ENCODE measurements around the gene ZNF784.

The ZNF784 gene, protein sequence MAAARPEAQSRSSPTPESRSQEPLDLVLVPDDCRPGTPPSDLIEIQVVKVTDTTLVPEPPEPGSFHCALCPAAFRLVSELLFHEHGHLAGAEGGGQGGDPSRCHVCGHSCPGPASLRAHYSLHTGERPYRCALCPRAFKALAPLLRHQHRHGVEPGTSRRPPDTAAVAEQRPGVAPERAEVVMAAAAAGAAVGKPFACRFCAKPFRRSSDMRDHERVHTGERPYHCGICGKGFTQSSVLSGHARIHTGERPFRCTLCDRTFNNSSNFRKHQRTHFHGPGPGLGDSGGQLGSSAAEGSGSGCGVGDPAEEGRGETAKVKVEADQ

DNA sequence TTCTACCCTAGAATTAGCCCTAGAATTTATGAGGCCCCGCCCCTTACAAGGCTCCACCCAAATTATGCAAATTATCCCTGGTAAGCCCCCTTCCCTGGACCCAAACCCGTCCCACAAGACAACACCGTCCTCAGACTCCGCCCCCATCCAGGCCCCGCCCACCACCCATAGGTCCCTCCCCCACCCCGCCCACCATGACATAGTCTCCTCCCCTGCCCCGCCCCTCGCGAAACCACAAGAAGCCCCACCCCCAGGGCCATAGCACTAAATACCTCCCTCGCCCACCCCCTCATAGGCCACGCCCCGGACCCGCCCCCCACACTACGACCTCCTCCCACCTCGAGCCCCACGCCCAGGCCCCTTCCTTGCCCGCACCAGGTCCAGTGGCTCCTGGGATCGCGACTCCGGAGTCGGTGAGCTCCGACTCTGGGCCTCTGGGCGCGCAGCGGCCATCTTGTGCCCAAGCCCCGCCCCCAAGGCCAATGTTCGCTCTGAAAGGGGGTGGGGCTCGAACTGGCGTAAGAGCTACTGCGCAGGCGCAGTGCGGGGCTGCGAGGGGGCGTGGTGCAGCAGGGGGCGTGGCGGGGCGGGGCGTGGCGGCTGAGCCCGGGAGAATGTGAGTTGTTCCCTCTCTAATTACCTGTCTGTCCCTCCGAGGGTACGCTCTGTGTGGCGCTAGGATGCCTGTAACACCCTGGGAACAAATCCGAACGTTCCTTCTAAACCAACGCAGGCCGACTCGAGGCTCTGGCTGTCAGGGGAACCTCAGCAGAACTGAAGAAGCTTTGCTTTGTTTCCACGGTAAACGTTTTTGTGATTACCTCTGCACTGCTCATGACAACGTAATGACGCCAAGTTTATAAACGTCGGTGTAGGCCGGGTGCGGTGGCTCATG is at the start of gene ZNF784:
Gene ZNF784, minus strand, starts transcription at position 458 of the 895 bp plus-strand sequence. Its CDS starts 5 bp downstream, at position 453.
- DNase-seq = peak; percentile 98

DNA sequence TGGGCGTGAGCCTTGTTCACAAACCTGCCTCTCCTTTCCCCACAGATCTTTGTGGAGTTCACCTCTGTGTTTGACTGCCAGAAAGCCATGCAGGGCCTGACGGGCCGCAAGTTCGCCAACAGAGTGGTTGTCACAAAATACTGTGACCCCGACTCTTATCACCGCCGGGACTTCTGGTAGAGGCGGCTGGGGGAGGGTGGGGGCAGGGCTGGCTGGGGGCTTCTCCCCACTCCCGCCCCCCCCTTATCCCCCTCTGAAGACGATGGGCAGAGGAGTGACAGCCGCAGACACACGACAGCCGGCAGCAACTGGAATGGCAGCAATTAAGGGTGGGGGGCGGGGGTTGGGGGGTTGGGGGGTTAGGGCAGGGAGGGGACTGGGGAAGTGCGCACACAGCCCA is 49.5 kb upstream of the ZNF784 start:
- no peak for DNase-seq

DNA sequence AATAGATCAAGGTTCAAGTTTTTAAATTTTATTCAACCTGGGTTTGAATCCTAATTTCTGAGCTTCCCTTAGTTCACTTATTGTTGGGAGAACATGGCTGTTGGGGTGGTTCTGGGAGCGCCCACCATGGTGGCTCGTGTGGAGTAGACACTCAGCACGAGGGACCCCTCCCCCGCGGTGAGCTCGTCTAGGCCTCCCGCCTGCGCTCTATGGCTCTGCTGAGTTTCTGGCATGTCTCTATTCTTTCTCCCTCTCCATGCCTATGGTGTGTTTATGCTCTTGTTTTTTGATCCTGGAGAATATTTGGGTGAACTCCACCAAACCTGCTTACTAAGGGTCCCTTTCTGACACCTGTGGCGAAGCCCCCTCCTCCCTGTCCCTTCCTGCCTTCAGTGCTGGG is 49.1 kb upstream of the ZNF784 start:
- no peak for DNase-seq

DNA sequence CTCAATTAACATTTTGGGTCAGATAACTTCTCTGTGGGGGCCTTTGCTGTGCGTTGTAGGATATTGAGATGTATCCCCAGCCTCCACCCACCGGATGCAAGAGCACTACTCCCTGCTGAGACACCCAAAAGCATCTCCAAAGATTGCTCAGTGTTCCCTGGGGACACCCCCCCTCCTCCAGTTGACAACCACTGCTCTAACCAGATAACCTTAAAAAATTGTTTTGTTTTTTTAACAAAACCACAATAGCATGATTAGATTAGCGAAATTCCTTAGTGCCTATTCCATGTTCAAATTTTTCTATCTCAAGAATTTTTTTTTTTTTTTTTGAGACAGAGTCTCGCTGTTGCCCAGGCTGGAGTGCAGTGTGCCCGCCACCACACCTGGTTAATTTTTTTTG is 48.1 kb upstream of the ZNF784 start:
- DNase-seq = no peak

DNA sequence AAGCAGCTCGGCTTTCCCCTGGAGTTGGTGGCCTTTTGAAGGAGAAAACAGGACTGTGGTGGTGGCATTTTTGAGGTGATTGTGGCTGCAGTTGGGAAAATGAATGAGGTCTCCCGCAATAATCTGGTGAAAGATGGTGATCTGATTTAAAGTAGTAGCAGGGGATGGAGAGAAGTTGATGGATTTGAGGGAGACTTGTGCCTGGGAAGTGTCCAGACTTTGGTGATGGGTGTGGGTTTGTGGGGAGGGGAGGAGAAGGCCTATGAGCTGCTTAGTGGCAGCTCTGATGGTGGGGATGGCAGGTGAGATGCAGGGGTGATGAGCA is 46.6 kb upstream of the ZNF784 start:
- DNase-seq = no peak

DNA sequence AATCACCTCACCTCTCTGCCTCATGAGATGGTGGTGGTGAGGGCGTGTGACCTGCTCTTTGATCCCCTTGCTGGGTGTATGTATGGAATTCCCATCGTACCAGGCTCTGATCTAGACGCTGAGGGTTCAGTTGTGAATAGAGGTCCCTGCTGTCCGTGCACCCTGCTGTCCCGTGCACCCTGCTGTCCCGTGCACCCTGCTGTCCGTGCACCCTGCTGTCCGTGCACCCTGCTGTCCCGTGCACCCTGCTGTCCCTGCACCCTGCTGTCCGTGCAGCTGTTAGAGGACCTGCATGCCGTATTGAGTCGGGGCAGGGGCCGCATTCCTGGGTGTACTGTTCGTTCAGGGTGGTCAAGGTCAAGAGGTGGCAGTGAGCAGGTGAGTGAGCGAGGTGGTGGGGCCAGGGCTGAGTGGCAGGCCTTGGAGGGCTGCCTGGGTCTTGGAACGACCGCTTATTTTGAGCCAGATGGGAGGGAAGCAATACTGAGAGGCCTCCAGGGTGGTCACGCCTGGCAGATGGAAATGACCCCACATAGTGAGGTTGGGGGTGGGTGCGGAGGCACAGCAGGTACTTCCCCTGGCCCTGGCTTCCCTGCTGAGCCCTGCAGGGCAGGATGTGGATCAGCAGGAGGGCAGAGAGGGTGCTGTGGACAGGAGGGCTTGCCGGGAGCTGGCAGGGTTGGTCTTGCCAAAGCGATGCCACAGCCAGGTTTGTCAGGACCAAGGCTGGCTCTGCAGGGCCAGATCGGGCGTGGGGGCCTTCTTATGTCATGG is 46.1 kb upstream of the ZNF784 start:
- no peak for DNase-seq

DNA sequence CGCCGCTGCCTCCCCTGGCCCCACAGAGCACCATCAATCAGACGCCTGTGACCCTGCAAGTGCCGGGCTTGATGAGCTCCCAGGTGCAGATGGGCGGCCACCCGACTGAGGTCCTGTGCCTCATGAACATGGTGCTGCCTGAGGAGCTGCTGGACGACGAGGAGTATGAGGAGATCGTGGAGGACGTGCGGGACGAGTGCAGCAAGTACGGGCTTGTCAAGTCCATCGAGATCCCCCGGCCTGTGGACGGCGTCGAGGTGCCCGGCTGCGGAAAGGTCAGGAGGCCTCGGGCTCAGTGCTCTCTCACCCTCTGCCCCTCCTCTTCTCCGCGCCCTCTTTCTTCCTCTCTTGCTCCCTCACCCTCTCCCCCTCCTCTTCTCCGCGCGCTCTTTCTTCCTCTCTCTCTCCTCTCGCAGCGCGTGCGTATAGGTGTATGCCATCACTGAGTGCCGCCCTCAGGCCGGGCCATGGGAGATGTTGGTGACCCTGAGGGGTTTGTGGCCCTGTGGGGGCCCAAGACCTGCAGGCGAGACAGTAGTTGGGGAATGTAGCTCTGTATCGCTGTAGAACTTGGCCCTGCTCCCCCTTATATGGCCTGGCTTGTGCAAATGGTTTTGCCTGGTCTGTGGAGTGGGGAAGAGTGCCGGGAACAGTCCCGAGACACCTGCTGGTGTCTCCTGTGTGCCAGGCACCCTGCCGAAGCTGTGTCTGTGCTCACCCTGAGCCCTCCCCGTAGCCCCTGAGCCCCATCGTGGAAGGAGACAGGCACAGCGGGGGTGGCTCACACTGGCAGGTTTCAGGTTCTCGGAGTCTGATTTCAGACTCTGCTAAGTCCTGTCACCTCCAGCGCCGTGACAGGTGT is 45.3 kb upstream of the ZNF784 start:
- DNase-seq = no peak

DNA sequence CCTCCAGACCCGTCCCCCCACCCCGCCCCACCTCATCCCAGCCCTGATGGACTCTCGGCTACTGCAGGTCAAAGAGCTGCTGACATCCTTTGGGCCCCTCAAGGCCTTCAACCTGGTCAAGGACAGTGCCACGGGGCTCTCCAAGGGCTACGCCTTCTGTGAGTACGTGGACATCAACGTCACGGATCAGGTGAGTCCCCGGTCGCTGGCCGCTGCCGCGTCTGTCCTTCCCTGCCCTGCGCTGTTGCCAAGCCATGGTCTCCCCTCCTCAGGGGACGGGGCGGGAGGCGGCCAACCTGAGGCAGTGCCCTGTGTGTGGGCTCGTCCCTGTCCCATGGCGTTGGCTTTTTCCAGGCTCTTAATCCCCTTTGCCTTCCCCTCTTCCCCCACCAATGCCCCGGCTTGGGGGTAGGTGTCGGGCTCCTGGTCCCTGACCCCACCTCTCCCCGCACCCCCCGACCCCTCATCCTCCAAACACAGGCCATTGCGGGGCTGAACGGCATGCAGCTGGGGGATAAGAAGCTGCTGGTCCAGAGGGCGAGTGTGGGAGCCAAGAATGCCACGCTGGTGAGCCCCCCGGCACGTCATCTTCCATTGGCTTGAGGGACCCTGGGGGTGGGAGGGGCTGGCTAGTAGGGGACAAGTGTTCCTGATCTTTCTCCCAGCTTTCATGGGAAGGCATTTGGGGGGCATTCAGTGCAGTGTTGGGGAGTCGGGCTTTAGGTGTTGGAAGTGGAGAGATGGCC is 44.4 kb upstream of the ZNF784 start:
- DNase-seq = no peak

DNA sequence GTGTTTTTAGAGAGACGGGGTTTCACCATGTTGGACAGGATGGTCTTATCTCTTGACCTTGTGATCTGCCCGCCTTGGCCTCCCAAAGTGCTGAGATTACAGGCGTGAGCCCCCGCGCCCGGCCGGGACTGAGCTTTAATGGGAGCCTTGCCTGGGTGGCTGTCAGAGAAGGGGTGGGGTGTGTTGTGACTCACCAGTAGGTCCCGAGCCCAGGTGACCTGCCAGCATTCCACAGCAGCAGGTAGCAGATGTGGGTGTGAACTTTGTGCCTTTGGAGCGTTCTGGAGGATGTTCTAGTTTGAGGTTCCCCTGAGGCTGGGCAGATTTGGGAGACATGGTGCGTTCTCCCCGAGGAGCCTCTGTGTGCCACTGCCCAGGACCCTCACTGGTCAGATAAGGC is 43.6 kb upstream of the ZNF784 start:
- DNase-seq = no peak

DNA sequence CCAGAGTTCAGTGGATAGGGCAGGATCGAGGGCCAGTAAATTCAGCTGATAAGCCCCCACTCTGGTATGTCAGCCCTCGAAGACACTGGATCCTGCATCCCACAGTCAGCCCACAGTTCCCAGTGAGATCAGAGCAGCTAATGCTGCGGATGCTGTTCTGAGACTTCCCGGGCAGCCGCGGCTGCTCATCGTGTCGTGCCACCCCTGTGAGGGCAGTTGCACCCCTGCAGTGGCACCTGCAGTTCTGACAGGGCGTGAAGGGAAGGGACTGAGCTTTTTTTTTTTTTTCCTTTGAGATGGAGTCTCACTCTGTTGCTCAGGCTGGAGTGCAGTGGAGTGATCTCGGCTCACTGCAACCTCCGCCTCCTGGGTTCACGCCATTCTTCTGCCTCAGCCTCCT is 43.1 kb upstream of the ZNF784 start:
- no peak for DNase-seq

DNA sequence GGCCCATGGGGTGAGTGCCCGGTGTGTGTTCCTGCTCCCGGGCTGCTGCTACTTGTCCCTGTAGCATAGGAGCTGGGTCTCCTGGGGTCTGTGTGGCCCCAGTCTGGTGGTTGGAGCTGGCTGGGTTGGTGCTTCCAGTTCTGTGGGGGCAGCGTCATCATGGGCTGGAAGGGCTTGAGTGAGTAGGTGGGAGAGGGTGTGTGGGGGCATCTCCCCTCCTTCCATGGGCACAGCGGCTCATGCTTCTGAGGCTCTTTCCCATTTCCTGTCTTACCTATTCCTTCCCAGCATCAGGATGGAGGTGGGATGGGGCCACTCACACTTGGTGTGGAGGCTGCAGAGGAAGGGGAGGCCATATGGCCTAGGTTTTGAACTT is 42.6 kb upstream of the ZNF784 start:
- DNase-seq = no peak

DNA sequence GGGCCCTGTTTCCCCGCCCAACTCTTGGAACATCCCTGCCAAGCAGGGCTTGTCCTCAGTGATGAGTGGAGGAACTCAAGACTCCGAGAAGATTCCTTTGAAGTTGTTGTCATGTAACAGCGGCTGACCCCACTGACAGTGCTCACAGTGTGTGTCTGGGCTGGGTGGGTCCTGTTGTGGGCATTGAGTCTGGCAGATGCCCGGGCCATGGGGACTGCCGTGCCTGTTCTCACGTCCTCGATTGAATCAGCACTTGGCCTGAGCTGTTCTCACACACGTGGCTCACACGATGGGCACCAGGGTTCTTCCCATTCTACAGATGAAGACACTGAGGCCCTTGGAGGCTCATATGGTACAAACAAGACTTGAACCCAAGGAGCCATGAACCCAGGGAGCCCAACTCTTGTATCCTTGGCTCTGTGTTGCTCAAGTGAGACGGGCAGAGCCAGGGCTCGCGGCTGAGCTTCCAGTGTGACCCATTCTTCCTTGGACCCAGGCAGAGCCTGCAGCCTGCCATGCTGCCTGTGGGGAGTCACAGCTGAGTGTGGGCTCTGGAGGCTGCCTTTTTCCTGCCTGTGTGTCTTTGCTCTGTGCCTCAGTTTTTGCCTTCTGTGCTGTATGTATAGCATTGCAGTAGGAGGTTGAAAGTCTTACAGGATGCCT is 42.1 kb upstream of the ZNF784 start:
- no peak for DNase-seq

DNA sequence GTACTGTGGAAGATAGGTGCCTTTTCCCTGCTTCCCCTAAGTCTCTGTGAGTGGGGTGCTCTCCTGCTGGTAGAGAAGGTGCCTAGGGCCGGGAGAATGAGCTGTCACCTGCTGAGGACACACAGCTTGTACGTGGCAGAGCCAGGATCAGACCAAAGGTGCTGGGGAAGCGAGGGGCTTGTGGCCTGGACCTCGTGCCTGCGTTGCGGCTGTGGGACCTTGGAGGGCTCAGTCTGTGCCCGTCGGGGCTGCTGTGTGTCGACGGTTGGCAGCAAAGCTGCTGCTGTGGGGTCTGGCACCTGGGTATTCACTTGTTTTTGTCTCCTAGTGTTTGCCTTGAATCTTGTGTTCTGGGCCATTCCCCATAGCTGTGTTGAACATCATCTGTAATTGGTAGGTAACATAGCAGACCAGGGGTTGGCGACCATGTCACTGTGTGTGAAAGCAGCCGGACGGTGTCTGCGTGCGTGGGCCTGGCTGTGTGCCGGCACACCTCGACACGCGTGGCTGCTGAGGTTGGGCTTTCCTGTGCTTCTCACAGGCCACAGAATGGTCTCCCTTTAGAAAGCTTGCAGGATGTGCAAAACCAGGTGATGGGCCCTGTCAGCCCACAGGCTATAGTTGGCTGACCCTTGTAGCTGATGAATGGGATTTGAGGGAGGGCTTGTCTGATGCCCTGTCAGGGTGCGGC is 39.6 kb upstream of the ZNF784 start:
- no peak for DNase-seq

DNA sequence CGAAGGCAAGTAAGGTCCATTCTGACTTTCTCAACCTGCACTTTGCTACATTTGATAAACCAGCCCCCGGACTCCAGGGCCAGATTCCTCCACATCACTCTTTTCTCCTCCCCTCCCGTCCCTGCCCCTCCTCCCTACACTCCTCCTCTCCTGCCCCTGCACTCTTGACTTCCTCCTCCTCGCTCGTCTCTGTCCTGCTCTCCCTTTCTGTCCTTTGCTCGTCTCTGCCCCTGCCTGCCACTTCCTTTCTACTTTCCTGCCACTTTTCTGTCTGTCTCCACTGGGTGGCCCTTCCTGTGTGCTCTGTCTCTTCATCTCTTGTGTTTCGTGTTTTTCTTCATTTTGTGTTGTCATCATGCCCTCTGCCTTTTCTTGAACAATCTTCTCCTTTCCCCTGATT is 37.5 kb upstream of the ZNF784 start:
- no peak for DNase-seq

DNA sequence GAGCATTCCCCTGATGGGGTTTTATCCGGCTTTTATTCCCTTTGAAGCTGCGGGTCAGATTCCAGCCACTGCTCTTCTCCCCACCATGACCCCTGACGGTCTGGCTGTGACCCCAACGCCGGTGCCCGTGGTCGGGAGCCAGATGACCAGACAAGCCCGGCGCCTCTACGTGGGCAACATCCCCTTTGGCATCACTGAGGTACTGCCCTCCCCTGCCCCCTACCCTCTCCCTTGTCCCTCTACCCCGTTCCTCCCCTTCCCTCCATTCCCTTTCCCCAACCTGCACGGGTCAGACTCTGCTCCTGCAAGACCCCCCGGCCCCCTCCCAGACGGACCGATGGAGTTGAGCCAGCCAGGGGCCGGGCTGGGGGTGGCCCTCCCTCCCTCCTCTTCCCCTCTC is 36.6 kb upstream of the ZNF784 start:
- no peak for DNase-seq

DNA sequence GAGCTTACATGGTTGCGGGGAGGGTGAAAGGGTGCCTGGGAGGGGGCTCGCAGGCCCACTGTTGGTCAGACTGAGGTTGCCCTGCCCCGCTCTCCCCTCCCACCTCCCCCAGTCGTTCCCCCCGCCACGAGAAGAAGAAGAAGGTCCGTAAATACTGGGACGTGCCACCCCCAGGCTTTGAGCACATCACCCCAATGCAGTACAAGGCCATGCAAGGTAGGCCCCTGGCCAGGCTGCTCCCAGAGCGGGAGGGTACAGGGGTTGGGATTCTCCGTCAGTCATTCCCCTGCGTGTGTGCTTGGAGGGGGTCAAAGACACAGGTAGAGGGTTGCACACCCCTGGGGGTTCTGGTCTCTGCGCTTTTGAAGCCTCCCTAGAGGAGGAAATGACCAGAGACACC is 36.0 kb upstream of the ZNF784 start:
- DNase-seq = no peak

DNA sequence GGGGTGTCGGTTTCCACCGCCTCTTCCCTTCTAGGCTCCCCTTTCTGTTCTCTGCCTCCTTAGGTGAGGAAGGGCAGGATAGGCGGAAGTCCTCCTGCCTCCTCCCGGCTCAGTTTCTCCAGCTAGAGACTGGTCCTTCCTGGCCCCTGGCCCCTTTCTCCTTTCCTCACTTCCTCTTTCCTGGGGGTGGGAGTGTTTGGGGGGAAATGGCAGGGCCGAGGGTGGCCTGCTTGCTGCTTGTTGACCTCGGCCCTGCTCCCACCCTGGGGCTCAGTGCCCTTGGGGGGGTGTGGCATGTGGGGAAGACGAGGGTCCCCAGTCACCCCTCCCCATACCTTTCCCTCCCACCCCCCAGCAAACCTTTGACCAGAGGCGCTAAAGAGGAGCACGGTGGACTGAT is 35.5 kb upstream of the ZNF784 start:
- no peak for DNase-seq

DNA sequence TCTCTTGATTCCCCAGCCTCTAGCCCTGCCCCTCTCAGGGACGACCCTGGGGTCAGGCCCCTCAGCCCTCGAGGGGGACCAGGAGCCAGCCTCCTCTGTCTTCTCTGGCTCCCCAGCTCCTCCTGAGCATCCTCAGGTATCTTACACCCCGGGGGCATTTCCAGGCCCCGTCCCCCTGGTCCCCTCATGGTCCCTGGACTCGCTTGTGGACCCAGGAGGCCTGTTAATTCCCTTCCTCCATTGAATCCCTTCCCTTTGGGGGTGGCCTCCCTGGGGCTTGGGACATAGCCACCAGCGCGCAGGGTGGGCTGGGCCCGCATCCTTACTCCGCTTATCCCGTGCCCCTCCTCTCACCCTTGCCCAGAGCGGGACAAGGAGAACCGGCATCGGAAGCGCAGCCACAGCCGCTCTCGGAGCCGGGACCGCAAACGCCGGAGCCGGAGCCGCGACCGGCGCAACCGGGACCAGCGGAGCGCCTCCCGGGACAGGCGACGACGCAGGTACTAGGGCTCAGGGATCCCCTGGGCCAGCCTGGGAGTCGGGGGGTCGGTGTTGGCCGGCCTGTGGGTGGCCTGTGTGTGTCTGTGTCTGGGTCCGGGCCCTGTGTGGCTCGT is 34.6 kb upstream of the ZNF784 start:
- no peak for DNase-seq

DNA sequence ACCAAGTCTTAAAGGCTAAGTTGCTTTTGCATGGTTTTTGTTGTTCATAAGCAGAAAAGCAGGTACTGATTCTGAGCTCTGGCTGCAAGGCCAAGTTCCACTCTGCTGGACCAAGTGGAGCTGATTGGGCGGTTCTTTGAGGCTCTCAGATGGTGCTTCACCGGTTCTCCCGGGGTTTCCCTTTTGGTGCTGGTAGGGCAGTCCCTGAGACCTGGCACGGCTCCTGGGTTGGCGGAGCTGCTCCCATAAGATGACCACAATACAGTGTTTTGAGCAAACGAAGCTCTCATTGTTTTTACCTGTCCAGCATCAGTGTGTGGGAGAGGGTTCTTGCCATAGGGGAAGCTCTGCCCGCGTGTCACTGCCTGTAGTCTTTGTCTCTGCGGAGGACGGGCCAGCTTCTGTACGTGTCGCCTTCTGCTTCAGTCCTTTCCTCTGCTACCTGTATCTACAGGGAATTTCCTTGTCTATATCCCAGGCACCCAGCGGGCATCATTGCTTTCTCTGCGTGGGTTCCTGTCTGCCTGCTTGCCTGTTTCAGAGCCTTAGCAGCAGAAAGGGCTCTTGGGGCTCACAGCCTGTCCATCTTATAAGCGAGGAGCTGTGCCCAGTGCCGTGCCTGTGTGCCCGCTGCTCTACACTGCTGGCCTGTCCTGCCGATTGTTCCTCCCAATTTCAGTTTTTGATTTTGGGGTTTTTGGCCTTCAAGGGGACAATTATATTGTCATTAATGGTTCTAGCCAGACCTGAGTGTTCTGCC is 32.8 kb upstream of the ZNF784 start:
- DNase-seq = no peak

DNA sequence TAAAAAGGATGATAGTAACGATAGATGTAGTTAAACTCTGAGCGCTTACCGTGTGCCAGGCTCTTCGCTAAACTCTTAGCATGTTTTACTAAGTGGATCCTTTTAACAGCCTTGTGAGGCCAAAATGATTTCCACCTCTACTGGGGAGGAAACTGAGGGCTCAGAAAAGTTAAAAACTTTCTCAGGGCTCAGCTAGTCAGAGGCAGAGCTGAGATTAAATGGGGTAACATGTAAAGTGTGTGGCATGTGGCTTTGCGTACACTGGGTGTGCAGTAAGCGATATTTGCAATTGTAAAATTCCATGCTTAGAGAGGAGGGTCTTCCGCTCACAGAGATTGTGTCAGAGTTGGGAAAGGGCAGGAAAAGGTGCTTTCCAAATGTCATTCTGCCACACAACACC is 32.2 kb upstream of the ZNF784 start:
- no peak for DNase-seq
